Vagina (tissue), 2 donors: ENCODE results near the gene CORIN.

Experiments used
- CTCF ChIP-seq, 3 experiments: fragments of 450-650 bp in 2 of 3; fragments of 200-600 bp in 1 of 3; sonication (generic) in 1 of 3; IDR thresholded peaks; one replicate each; pipeline ENCODE4 v1.5.1; 2017 to 2019; ENCODE audit warnings: antibody characterized with exemption in 3 of 3, mild to moderate bottlenecking in 2 of 3, moderate library complexity in 2 of 3
- POLR2A ChIP-seq, 2 donors: fragments of 450-650 bp; IDR thresholded peaks; one replicate each; pipeline ENCODE4 v1.6.1; 2017; ENCODE audit warnings: antibody characterized with exemption in 2 of 2, mild to moderate bottlenecking in 2 of 2, moderate library complexity in 2 of 2
- POLR2AphosphoS5 ChIP-seq, 2 donors: sonication (generic); formaldehyde crosslinking; IDR thresholded peaks; one replicate each; pipeline ENCODE4 v1.9.0; 2017; ENCODE audit warnings: antibody characterized with exemption in 2 of 2, mild to moderate bottlenecking in 2 of 2, low read depth in 1 of 2; ENCODE audit not compliant: insufficient read depth in 1 of 2

DNA sequence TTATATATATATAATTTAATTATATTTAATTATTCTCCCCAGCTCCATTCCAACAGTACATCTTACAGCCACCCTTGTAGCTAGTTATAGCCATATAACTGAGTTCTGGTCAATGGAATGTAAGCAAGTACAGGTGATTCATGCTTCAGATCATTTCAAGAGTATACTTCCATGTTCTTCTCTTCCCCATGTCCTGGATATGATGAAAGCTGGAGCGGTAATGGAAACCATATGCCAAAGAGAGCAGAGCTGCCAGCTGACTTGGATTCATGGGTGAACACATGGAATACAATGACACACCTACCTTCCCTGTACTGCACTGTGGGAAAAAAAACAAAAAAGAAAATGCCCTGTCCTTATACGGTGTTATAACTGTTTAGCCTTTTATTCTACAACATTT is 17.5 kb upstream of the CORIN start:
- TF ChIP-seq CTCF (IDR thresholded peaks at IDR 0.05) = no peak
- TF ChIP-seq POLR2A (IDR thresholded peaks at IDR 0.05) = no peak
- TF ChIP-seq POLR2AphosphoS5 (IDR thresholded peaks at IDR 0.05; ENCODE audit: insufficient read depth in 1 of 2, low read depth in 1 of 2) = no peak
